ENCODE measurements around the gene PPP1CA. TPM values are rescaled to one million over a fixed set of nuclear protein-coding genes. Genes with fewer than 3 reads are reported as not detected.

PPP1CA gene
- total and polyA plus RNA-seq, 12 donors: 105 to 289 (median 151) TPM

DNA sequence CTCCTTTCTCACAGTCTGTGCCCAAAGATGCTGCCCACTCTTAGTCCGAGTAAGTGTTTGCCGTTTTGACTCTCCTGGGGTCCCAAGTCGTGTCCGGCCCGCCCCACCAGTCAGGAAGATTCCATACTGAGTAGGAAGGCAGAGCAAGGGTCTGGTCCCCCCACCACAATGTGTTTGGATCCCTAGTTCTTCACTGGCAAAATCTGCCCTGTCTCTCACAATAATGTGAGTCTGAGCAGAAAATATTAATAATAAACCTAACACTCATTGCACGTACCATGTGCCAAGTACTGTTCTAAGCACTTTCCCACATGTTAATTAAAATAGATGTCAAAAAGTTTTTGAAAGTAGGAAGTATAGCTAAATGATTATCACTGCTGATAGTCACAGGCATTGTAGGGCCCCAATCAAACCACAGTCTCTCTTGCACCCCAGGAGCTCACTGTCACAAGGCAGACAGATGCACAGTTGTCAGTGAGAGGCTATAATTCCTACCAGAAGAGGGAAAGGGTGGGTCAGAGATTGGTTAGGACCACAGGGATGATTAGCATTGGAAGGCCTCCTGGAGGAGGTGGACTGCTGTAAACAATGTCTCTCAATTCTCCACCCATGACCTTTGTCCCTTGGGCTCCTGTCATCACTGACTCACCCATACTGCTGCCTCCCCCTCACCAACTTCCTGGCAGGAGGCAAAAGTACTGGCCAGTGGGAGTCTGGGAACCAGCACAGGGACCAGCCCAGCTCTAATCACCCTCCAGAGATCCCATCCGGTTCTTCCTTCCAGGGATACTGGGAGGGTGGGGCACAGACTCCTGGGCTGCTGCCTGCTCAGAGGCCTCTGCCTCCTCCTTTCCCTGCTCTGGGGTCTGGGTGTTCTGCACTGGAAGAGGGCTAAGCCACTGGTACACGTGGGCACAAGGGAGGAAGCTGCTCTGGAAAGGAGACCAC lies 47.3 kb downstream of the PPP1CA start:
- intact Hi-C loops (cut with DNase I): no loop called here
- H3K4me3 ChIP-seq: peak overlapping the region in 2 of 4 donors; percentile 54 to 57
- peak overlapping the region; percentile 91 to 99 (median 98) for H3K27ac ChIP-seq
- DNase-seq: peak; percentile 67 to 95 (median 87)
- no peaks in the 10 kb centered on the region for H3K9me3 ChIP-seq (replicated peaks in 1 of 3)
- H3K36me3 ChIP-seq (replicated peaks in 1 of 2): no peaks in the 10 kb centered on the region
- 12 to 23% (median 18%) methylated on average over 6 to 8 of the region's 8 CpGs for WGBS, 4 donors
- TF ChIP-seq, protein P1, sequence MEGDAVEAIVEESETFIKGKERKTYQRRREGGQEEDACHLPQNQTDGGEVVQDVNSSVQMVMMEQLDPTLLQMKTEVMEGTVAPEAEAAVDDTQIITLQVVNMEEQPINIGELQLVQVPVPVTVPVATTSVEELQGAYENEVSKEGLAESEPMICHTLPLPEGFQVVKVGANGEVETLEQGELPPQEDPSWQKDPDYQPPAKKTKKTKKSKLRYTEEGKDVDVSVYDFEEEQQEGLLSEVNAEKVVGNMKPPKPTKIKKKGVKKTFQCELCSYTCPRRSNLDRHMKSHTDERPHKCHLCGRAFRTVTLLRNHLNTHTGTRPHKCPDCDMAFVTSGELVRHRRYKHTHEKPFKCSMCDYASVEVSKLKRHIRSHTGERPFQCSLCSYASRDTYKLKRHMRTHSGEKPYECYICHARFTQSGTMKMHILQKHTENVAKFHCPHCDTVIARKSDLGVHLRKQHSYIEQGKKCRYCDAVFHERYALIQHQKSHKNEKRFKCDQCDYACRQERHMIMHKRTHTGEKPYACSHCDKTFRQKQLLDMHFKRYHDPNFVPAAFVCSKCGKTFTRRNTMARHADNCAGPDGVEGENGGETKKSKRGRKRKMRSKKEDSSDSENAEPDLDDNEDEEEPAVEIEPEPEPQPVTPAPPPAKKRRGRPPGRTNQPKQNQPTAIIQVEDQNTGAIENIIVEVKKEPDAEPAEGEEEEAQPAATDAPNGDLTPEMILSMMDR (IDR thresholded peaks at IDR 0.05): no peak
- peak in 1 of 2 donors; percentile 46 for TF ChIP-seq POLR2A (IDR thresholded peaks at IDR 0.05)
- no peaks in the 10 kb centered on the region for H3K27me3 ChIP-seq
- H3K4me1 ChIP-seq (replicated peaks in 1 of 2): peaks cover 37 to 64% of the 10 kb centered on the region in 2 donors

DNA sequence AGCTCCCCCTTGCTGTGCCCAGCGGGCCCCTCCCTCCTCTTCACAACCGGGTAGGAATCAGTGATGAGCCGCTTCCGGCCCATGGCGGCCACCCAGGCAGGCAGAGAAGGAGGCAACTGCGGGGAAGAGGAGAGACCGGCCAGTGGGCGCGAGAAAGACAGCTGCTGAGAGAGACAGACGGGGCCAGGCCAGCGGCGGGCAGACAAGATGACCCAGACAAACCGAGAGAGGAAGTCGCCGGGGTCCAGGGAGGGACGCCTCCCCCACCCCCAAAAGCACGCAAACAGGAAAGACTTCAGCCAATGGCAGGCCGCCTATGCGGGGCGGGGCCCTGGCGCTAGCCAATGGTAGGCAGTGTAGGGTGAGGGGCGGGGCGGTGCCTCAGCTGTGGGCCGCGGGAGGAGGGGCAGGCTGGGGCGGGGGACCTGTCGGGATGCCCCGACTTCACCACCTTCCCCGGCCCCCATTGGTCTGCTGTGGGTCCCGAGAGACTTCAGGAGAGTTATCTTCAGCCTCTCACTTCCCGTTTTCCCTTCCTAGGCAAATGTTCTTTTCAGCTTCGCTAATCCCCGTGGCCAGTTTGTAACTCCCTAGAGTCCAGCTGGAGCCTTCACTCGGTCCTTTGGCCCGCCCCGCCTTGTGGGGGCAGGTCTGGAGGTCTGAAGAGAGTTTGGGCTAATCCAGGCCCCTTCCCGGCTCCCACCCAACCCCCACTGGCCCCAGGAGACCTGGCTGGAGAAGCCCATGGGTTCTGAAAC lies 48.2 kb downstream of the PPP1CA start, which contains the start of gene POLD4:
TSS of gene POLD4 (minus strand) at position 230 of the 758 bp plus-strand sequence. CDS start at position 83, 147 bp downstream.
- peak within 1 kb of the TSS; percentile 91 to 99 (median 98) for H3K27ac ChIP-seq
- no peaks in the 10 kb centered on the region for H3K36me3 ChIP-seq (replicated peaks in 1 of 2)
- 0% methylated on average over 14 to 37 of the region's 37 CpGs for WGBS, 4 donors
- peaks cover 37 to 64% of the 10 kb centered on the region in 2 donors for H3K4me1 ChIP-seq (replicated peaks in 1 of 2)
- TF ChIP-seq, protein P1 (IDR thresholded peaks at IDR 0.05): no peak
- TF ChIP-seq POLR2A (IDR thresholded peaks at IDR 0.05): peak; percentile 87 to 88
- intact Hi-C loops (cut with DNase I): loop anchor here in 1 of 2 donors (2.0 kb wide), 1 partner anchor 29 kb away; no protein-coding TSS in a partner anchor
- no peaks in the 10 kb centered on the region for H3K27me3 ChIP-seq
- DNase-seq: peak; percentile 98 to 100 (median 99)
- H3K9me3 ChIP-seq (replicated peaks in 1 of 3): no peaks in the 10 kb centered on the region
- peak within 1 kb of the TSS; percentile 13 to 82 (median 56) for H3K4me3 ChIP-seq

DNA sequence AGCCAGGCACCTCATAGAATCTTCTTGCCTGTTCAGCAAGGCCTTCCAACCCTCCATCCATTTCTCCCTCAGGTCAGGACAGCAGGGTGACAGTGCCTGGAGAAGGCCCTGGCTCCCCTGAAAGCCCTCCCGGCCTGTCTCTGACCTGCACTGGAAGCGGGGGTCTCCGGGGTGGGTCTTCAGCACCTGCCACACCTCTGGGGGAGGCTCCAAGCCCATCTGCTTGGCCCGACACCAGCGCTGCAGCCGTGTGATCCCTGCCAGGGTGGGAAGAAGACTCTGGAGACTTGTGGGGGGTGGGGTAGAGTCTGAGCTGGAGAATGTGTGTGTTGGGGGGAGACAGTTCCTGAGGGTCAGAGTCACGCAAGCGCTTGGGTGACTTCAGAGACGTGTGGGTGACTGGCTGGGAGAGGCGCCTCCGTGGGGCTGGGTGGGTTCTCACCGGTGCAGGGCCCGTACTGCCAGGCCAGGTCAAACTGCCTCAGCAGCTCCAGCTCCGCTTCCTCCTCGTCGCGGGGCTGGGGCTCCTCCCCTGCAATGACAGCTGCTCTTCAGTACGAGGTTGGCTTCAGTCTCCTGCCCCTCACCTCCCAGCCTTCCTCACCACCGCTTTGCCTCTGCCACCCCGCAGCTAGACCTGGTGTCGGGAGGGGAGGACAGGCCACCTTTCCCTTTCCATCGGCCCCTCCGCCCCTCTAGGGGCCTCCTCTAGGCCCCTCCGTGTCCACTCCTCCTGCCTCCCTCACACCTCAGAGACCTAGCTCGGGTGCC lies 48.9 kb downstream of the PPP1CA start:
- intact Hi-C loops (cut with DNase I): loop anchor here in 1 of 2 donors (2.0 kb wide), 1 partner anchor 30 kb away; no protein-coding TSS in a partner anchor
- 0 to 16% (median 10%) methylated on average over 3 to 25 of the region's 25 CpGs for WGBS, 4 donors
- Histone ChIP-seq H3K4me1 (replicated peaks in 1 of 2) (peaks cover 37 to 64% of the 10 kb centered on the region in 2 donors), H3K36me3 (replicated peaks in 1 of 2) (no peaks in the 10 kb centered on the region), H3K27ac (peak overlapping the region; percentile 91 to 99 (median 98)), H3K27me3 (no peaks in the 10 kb centered on the region), H3K9me3 (replicated peaks in 1 of 3) (no peaks in the 10 kb centered on the region), H3K4me3 (peak overlapping the region; percentile 13 to 82 (median 56))
- TF ChIP-seq, protein P1 (IDR thresholded peaks at IDR 0.05): no peak
- no peak for TF ChIP-seq POLR2A (IDR thresholded peaks at IDR 0.05)
- peak in 3 of 7 donors; percentile 52 to 65 (median 65) for DNase-seq
